ENCODE measurements around the gene CRLF1. TPM values are rescaled to one million over a fixed set of nuclear protein-coding genes. Genes with fewer than 3 reads are reported as not detected.
A peak's percentile ranks its signal among the peaks of the same experiment; 100 is the strongest.

CRLF1 gene
- total RNA-seq, 2 donors from 2014 or later: not detected

DNA sequence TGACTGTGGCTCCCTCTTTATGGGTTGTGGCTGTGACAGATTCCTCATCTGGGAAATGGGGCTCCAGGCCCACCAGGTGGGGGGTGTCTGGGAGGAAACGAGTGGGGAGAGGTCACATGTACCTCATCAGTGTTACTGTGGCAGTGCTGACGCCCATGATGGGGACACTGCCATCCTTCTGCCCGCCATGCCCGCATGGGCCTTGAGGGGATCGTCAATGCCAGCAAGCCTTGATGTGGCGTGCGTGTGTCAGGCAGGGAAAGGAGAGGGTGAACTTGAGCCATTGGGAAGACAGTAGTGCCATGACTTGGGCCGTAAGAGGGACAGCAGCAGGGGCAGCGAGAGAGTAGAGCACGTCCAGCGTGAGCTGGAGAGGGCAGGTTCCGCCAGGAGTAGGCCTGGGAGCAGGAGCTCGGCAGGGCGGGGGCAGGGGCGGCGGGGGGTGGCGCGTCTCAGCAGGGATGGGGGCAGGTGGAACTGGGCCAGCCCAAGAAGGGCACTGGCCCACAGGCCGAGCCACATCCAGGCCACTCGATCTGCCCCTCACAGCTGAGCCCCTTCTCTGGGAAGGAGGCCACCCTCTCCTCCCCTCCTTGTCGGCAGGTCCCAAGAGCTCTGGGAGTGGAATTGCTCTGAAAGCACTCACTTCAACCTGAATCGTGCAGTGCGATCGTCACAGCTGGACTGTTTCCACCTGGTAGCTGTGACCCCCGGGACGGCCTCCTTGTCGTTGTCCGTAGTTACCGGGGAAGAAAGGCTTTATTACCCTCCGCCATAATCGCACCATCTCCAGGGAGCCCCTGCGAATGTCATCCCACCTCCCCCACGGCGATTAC is 40.2 kb upstream of the CRLF1 start:
- ATAC-seq (no peak), DNase-seq (no peak)
- Mint-ChIP-seq H3K36me3 (ENCODE audit: low read depth) (no peaks in the 10 kb centered on the region), H3K27me3 (no peaks in the 10 kb centered on the region), H3K4me3 (peak overlapping the region; percentile 36), H3K4me1 (peaks cover 18% of the 10 kb centered on the region), H3K27ac (no peak overlapping the region)
- H3K9me3 ChIP-seq (ENCODE audit: control insufficient read depth, low read length, poor library complexity, severe bottlenecking): no peaks in the 10 kb centered on the region

DNA sequence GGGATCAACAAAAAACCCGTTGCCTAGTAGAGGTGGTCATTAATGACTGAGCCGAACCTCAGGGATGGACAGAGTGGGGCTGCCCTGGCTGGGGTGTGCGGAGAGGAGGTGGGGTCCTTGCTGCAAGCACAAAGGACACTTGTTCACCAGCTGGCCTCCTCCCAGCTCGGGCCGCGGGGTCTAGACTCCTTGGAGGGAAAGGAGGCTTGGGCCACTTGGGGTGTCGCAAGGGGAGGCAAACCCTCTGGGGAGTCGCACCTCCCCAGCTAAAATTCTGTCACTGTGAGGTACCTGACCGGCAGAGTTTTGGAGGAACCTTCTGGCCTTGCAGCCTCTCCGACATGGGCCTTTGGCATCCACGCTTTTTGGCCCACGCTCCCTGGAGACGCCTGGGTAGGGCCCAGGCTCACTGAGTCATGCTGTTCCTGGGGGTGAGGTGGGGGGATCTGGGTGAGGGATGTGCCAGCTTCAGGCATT is 38.5 kb upstream of the CRLF1 start:
- Mint-ChIP-seq H3K36me3 (ENCODE audit: low read depth) (no peaks in the 10 kb centered on the region), H3K27ac (no peak overlapping the region), H3K4me3 (no peak overlapping the region), H3K27me3 (no peaks in the 10 kb centered on the region), H3K4me1 (peaks cover 18% of the 10 kb centered on the region)
- DNase-seq: no peak
- no peaks in the 10 kb centered on the region for H3K9me3 ChIP-seq (ENCODE audit: control insufficient read depth, low read length, poor library complexity, severe bottlenecking)
- ATAC-seq: no peak

- no peak for ATAC-seq
- Mint-ChIP-seq H3K4me3 (peak overlapping the region; percentile 9), H3K4me1 (peaks cover 22% of the 10 kb centered on the region), H3K27ac (no peak overlapping the region), H3K27me3 (no peaks in the 10 kb centered on the region), H3K36me3 (ENCODE audit: low read depth) (no peaks in the 10 kb centered on the region)
- DNase-seq: no peak
- H3K9me3 ChIP-seq (ENCODE audit: control insufficient read depth, low read length, poor library complexity, severe bottlenecking): no peaks in the 10 kb centered on the region
Observed at GRCh38 chr19:18644196-18645034, 37.8 kb upstream of the CRLF1 start.

- no peak overlapping the region for H3K27ac Mint-ChIP-seq
- no peaks in the 10 kb centered on the region for H3K27me3 Mint-ChIP-seq
- H3K4me3 Mint-ChIP-seq: no peak overlapping the region
- DNase-seq: no peak
- no peak for ATAC-seq
- no peaks in the 10 kb centered on the region for H3K9me3 ChIP-seq (ENCODE audit: control insufficient read depth, low read length, poor library complexity, severe bottlenecking)
- peaks cover 31% of the 10 kb centered on the region for H3K4me1 Mint-ChIP-seq
- no peaks in the 10 kb centered on the region for H3K36me3 Mint-ChIP-seq (ENCODE audit: low read depth)
Observed at GRCh38 chr19:18639706-18640243, 33.2 kb upstream of the CRLF1 start.

GRCh38 chr19:18637673-18638630 is 31.4 kb upstream of the CRLF1 start:
- Mint-ChIP-seq H3K4me1 (peaks cover 37% of the 10 kb centered on the region), H3K27ac (peak overlapping the region; percentile 90), H3K27me3 (no peaks in the 10 kb centered on the region), H3K36me3 (ENCODE audit: low read depth) (no peaks in the 10 kb centered on the region), H3K4me3 (peak overlapping the region; percentile 90)
- DNase-seq: no peak
- H3K9me3 ChIP-seq (ENCODE audit: control insufficient read depth, low read length, poor library complexity, severe bottlenecking): no peaks in the 10 kb centered on the region
- no peak for ATAC-seq

DNA sequence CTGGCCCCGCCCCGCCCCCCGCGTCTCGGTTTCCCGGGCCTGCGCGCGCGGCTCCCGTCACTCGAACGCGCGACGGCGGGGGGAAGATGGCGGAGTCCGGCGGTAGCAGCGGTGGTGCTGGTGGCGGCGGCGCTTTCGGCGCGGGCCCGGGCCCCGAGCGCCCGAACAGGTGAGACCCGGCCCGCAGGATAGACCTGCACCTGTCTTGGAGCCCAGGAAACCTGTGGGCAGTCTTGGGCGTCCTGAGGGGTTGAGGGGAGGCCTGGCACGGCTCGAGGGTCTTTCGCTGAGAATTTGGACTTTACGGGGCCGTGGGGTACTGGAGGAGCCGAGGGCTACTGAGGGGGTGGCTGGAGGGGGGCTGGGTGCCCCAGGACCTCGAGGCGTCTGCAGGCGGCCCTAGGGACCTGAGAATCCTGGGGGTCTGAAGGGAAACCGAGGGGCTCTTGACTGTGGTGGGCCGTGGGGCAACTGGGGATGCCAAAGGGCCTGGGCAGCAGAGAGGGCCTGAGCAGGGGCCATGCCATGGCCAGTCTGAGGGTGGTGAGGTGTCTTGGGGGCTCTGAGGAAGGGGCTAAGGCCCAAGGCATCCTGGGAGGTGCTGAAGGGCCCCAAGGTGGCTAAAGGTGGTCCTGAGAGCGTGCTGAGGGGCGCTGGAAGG is 30.5 kb upstream of the CRLF1 start, which contains the start of gene KLHL26:
TSS of gene KLHL26 (plus strand) at position 60 of the 661 bp plus-strand sequence. CDS start at position 87, 27 bp downstream.
- no peaks in the 10 kb centered on the region for H3K27me3 Mint-ChIP-seq
- H3K27ac Mint-ChIP-seq: peak within 1 kb of the TSS; percentile 90
- H3K9me3 ChIP-seq (ENCODE audit: control insufficient read depth, low read length, poor library complexity, severe bottlenecking): no peaks in the 10 kb centered on the region
- ATAC-seq (no peak), DNase-seq (peak in 1 of 3 donors; percentile 19)
- H3K4me3 Mint-ChIP-seq: peak within 1 kb of the TSS; percentile 90
- H3K4me1 Mint-ChIP-seq: peaks cover 37% of the 10 kb centered on the region
- no peaks in the 10 kb centered on the region for H3K36me3 Mint-ChIP-seq (ENCODE audit: low read depth)

- ATAC-seq (peak; percentile 91), DNase-seq (peak; percentile 99)
- Mint-ChIP-seq H3K4me1 (peaks cover 36% of the 10 kb centered on the region), H3K4me3 (peak overlapping the region; percentile 90), H3K27me3 (no peaks in the 10 kb centered on the region), H3K27ac (peak overlapping the region; percentile 90), H3K36me3 (ENCODE audit: low read depth) (no peaks in the 10 kb centered on the region)
- H3K9me3 ChIP-seq (ENCODE audit: control insufficient read depth, low read length, poor library complexity, severe bottlenecking): no peaks in the 10 kb centered on the region
Observed at GRCh38 chr19:18636183-18636968, 29.8 kb upstream of the CRLF1 start.

- Mint-ChIP-seq H3K27me3 (no peaks in the 10 kb centered on the region), H3K36me3 (ENCODE audit: low read depth) (no peaks in the 10 kb centered on the region), H3K4me1 (peaks cover 36% of the 10 kb centered on the region), H3K27ac (peak overlapping the region; percentile 90), H3K4me3 (peak overlapping the region; percentile 90)
- DNase-seq (no peak), ATAC-seq (no peak)
- no peaks in the 10 kb centered on the region for H3K9me3 ChIP-seq (ENCODE audit: control insufficient read depth, low read length, poor library complexity, severe bottlenecking)
Observed at GRCh38 chr19:18635831-18636182, 29.2 kb upstream of the CRLF1 start.

- Mint-ChIP-seq H3K36me3 (ENCODE audit: low read depth) (no peaks in the 10 kb centered on the region), H3K27ac (no peak overlapping the region), H3K4me1 (peaks cover 35% of the 10 kb centered on the region), H3K4me3 (peak overlapping the region; percentile 90), H3K27me3 (peaks cover 4% of the 10 kb centered on the region)
- DNase-seq: no peak
- no peaks in the 10 kb centered on the region for H3K9me3 ChIP-seq (ENCODE audit: control insufficient read depth, low read length, poor library complexity, severe bottlenecking)
- ATAC-seq: no peak
Observed at GRCh38 chr19:18634612-18635297, 28.2 kb upstream of the CRLF1 start.

DNA sequence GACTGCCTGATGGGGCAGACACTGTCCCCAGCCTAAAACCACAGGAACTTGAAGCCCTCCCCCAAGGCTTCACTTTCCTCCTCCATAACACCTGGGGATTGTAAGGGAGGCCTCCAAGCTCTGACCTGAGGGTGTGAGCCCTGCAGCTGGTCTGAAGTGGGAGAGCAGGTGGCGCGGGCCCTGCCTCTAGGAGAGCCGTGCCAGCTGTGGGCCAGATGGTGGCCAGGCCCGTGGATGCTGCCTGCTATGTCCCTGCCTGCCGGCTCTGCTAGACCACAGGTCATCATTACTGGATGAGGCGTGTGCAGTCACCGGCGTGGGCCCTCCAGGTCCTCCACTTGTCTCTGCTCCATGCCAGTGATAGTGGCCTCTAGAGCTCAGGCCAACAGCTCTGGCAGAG is 26.7 kb upstream of the CRLF1 start:
- Mint-ChIP-seq H3K27me3 (peaks cover 17% of the 10 kb centered on the region), H3K27ac (no peak overlapping the region), H3K4me1 (peaks cover 31% of the 10 kb centered on the region), H3K4me3 (no peak overlapping the region), H3K36me3 (ENCODE audit: low read depth) (no peaks in the 10 kb centered on the region)
- no peaks in the 10 kb centered on the region for H3K9me3 ChIP-seq (ENCODE audit: control insufficient read depth, low read length, poor library complexity, severe bottlenecking)
- ATAC-seq (no peak), DNase-seq (no peak)
